Measurements from ENCODE around the gene BABAM2. TPM values are rescaled to one million over a fixed set of nuclear protein-coding genes. Genes with fewer than 3 reads are reported as not detected.

BABAM2 gene
- total and polyA plus RNA-seq, 2 experiments from 2014 or later = 35.2 to 46.1 TPM

- Histone ChIP-seq H3K9me2 (ENCODE audit: insufficient read depth) (no peaks in the 10 kb centered on the region), H3K4me3 (no peak overlapping the region), H3K4me1 (ENCODE audit: insufficient read depth) (no peaks in the 10 kb centered on the region), H4K20me1 (ENCODE audit: insufficient read depth) (no peaks in the 10 kb centered on the region), H2AFZ (no peak overlapping the region), H3K4me2 (ENCODE audit: unreplicated experiment) (no peak overlapping the region), H3K9ac (no peak overlapping the region), H3K79me2 (ENCODE audit: insufficient read depth) (no peaks in the 10 kb centered on the region), H3K27me3 (replicated peaks; ENCODE audit: insufficient read depth) (no peaks in the 10 kb centered on the region), H3K9me3 (ENCODE audit: low read depth) (no peaks in the 10 kb centered on the region), H3F3A (ENCODE audit: insufficient read depth) (no peaks in the 10 kb centered on the region), H3K27ac (no peak overlapping the region), H3K36me3 (ENCODE audit: low read depth) (no peaks in the 10 kb centered on the region)
- 89% methylated on average over 4 of the region's 4 CpGs for WGBS, 2 experiments (ENCODE audit: low coverage in 1 of 2, low lambda C conversion rate in 2 of 2, missing lambda C conversion rate in 2 of 2)
- no peak for TF ChIP-seq EZH2 (IDR thresholded peaks at IDR 0.05; ENCODE audit: insufficient read depth, poor library complexity, severe bottlenecking)
- TF ChIP-seq EZH2phosphoT487 (IDR thresholded peaks at IDR 0.05; ENCODE audit: insufficient read depth, low read depth) = no peak
- in situ Hi-C loops (cut with MboI) = no loop called here
- no peak for DNase-seq
Measured at GRCh38 chr2:28032816-28033215, 142.3 kb downstream of the BABAM2 start.

DNA sequence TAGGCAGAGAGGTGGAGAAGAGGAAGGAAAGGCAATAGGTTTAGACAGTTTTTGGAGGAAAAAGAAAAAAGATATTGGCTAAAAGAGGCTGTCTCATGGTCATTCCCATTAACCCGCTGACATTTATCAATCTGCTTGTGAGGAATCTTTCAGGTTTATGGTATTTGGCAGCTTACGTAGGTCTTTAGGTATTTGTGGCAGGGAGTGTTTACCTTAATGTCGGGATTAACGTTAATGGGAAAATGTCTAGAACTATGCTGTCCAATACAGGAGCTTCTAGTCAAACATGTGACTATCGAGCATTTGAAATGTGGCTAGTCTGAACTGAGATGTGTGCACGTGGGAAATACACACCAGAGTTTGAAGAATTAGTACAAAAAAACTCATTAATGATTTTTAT is 144.2 kb downstream of the BABAM2 start:
- H3K4me2 ChIP-seq (ENCODE audit: unreplicated experiment) = no peak overlapping the region
- no peak overlapping the region for H3K9ac ChIP-seq
- H4K20me1 ChIP-seq (ENCODE audit: insufficient read depth) = no peaks in the 10 kb centered on the region
- H3K9me3 ChIP-seq (ENCODE audit: low read depth) = no peaks in the 10 kb centered on the region
- no peak overlapping the region for H3K27ac ChIP-seq
- H3F3A ChIP-seq (ENCODE audit: insufficient read depth) = no peaks in the 10 kb centered on the region
- 96 to 98% methylated on average over 6 of the region's 6 CpGs for WGBS, 2 experiments (ENCODE audit: low coverage in 1 of 2, low lambda C conversion rate in 2 of 2, missing lambda C conversion rate in 2 of 2)
- no peak overlapping the region for H3K4me3 ChIP-seq
- in situ Hi-C loops (cut with MboI) = no loop called here
- no peaks in the 10 kb centered on the region for H3K27me3 ChIP-seq (replicated peaks; ENCODE audit: insufficient read depth)
- no peak for DNase-seq
- TF ChIP-seq EZH2phosphoT487 (IDR thresholded peaks at IDR 0.05; ENCODE audit: insufficient read depth, low read depth) = no peak
- no peak for TF ChIP-seq EZH2 (IDR thresholded peaks at IDR 0.05; ENCODE audit: insufficient read depth, poor library complexity, severe bottlenecking)
- H3K79me2 ChIP-seq (ENCODE audit: insufficient read depth) = no peaks in the 10 kb centered on the region
- H2AFZ ChIP-seq = no peak overlapping the region
- no peaks in the 10 kb centered on the region for H3K9me2 ChIP-seq (ENCODE audit: insufficient read depth)
- no peaks in the 10 kb centered on the region for H3K4me1 ChIP-seq (ENCODE audit: insufficient read depth)
- H3K36me3 ChIP-seq (ENCODE audit: low read depth) = no peaks in the 10 kb centered on the region

DNA sequence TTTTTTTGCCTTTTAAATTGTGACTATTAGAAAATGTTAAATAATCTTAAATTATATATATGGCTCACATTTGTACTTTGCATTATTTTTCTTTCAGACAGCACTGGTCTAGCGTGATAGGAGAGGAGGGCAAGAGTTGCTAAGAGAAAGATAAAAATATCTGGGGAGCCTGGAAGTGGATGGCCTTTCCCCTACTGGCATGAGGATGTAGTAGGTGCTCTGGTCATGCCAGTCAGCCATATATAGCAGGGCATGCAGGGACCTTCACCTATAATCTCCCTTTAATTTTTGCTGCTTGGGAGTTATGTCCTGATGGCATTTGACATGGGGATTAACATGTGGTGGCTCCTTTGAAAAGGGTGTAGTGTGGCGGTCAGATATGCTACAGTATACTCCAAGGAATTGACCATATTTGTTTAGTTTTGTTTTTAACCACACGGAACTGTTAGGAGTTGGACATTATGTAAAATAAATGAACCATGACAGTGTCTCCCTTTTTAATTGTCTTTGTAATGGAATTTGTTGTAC is 144.7 kb downstream of the BABAM2 start:
- in situ Hi-C loops (cut with MboI) = no loop called here
- H3K27ac ChIP-seq = no peak overlapping the region
- no peaks in the 10 kb centered on the region for H3K4me1 ChIP-seq (ENCODE audit: insufficient read depth)
- no peaks in the 10 kb centered on the region for H3K79me2 ChIP-seq (ENCODE audit: insufficient read depth)
- no peak for DNase-seq
- H3K9ac ChIP-seq = no peak overlapping the region
- TF ChIP-seq EZH2phosphoT487 (IDR thresholded peaks at IDR 0.05; ENCODE audit: insufficient read depth, low read depth) (no peak), EZH2 (IDR thresholded peaks at IDR 0.05; ENCODE audit: insufficient read depth, poor library complexity, severe bottlenecking) (no peak)
- no peak overlapping the region for H3K4me2 ChIP-seq (ENCODE audit: unreplicated experiment)
- H3K4me3 ChIP-seq = no peak overlapping the region
- 91 to 100% methylated on average over 3 of the region's 3 CpGs for WGBS, 2 experiments (ENCODE audit: low coverage in 1 of 2, low lambda C conversion rate in 2 of 2, missing lambda C conversion rate in 2 of 2)
- H3K27me3 ChIP-seq (replicated peaks; ENCODE audit: insufficient read depth) = no peaks in the 10 kb centered on the region
- H3K9me2 ChIP-seq (ENCODE audit: insufficient read depth) = no peaks in the 10 kb centered on the region
- no peaks in the 10 kb centered on the region for H4K20me1 ChIP-seq (ENCODE audit: insufficient read depth)
- no peaks in the 10 kb centered on the region for H3K9me3 ChIP-seq (ENCODE audit: low read depth)
- H2AFZ ChIP-seq = no peak overlapping the region
- H3F3A ChIP-seq (ENCODE audit: insufficient read depth) = no peaks in the 10 kb centered on the region
- no peaks in the 10 kb centered on the region for H3K36me3 ChIP-seq (ENCODE audit: low read depth)

DNA sequence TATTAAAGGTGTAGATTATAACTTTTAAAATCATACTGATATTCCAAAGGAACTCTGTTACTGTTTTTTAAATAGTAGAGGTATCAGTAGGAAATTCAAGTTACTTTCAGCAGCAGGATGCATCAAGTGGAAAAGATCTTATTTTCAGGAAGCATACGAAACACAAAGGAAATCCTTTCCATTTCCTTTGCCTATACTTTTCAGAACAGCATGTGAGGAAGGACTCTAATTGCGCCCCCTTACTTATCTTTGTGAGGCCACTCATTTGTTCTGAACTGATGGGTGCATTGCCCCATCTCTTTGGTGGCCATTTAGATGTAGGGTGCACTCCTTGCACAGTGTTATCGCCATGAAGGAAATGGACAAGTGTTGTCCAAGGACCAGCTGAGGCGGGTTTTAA is 145.3 kb downstream of the BABAM2 start:
- no peak overlapping the region for H3K4me3 ChIP-seq
- no peaks in the 10 kb centered on the region for H3K27me3 ChIP-seq (replicated peaks; ENCODE audit: insufficient read depth)
- H4K20me1 ChIP-seq (ENCODE audit: insufficient read depth) = no peaks in the 10 kb centered on the region
- H2AFZ ChIP-seq = no peak overlapping the region
- no peaks in the 10 kb centered on the region for H3K36me3 ChIP-seq (ENCODE audit: low read depth)
- H3F3A ChIP-seq (ENCODE audit: insufficient read depth) = no peaks in the 10 kb centered on the region
- no peaks in the 10 kb centered on the region for H3K9me2 ChIP-seq (ENCODE audit: insufficient read depth)
- no peaks in the 10 kb centered on the region for H3K9me3 ChIP-seq (ENCODE audit: low read depth)
- no peak overlapping the region for H3K4me2 ChIP-seq (ENCODE audit: unreplicated experiment)
- DNase-seq = no peak
- H3K79me2 ChIP-seq (ENCODE audit: insufficient read depth) = no peaks in the 10 kb centered on the region
- no peaks in the 10 kb centered on the region for H3K4me1 ChIP-seq (ENCODE audit: insufficient read depth)
- TF ChIP-seq EZH2phosphoT487 (IDR thresholded peaks at IDR 0.05; ENCODE audit: insufficient read depth, low read depth) = no peak
- 84 to 92% methylated on average over 4 of the region's 4 CpGs for WGBS, 2 experiments (ENCODE audit: low coverage in 1 of 2, low lambda C conversion rate in 2 of 2, missing lambda C conversion rate in 2 of 2)
- in situ Hi-C loops (cut with MboI) = no loop called here
- H3K27ac ChIP-seq = no peak overlapping the region
- H3K9ac ChIP-seq = no peak overlapping the region

- Histone ChIP-seq H3K4me2 (ENCODE audit: unreplicated experiment) (no peak overlapping the region), H3K79me2 (ENCODE audit: insufficient read depth) (no peaks in the 10 kb centered on the region), H3K27me3 (replicated peaks; ENCODE audit: insufficient read depth) (no peaks in the 10 kb centered on the region), H3K4me1 (ENCODE audit: insufficient read depth) (no peaks in the 10 kb centered on the region), H4K20me1 (ENCODE audit: insufficient read depth) (no peaks in the 10 kb centered on the region), H3K27ac (no peak overlapping the region), H3K36me3 (ENCODE audit: low read depth) (no peaks in the 10 kb centered on the region), H3K9ac (no peak overlapping the region), H2AFZ (no peak overlapping the region), H3K9me2 (ENCODE audit: insufficient read depth) (no peaks in the 10 kb centered on the region), H3K9me3 (ENCODE audit: low read depth) (no peaks in the 10 kb centered on the region), H3K4me3 (no peak overlapping the region), H3F3A (ENCODE audit: insufficient read depth) (no peaks in the 10 kb centered on the region)
- in situ Hi-C loops (cut with MboI) = no loop called here
- peak; percentile 23 for DNase-seq
- no peak for TF ChIP-seq EZH2 (IDR thresholded peaks at IDR 0.05; ENCODE audit: insufficient read depth, poor library complexity, severe bottlenecking)
- no peak for TF ChIP-seq EZH2phosphoT487 (IDR thresholded peaks at IDR 0.05; ENCODE audit: insufficient read depth, low read depth)
- WGBS, 2 experiments (ENCODE audit: low coverage in 1 of 2, low lambda C conversion rate in 2 of 2, missing lambda C conversion rate in 2 of 2) = 72 to 73% methylated on average over 1 of the region's 1 CpG
Measured at GRCh38 chr2:28036307-28036706, 145.8 kb downstream of the BABAM2 start.
